H9 (cell line): ENCODE data around the gene ATRNL1. TPM values are rescaled to one million over a fixed set of nuclear protein-coding genes. Genes with fewer than 3 reads are reported as not detected.

Source experiments
- DNase-seq: peaks from one replicate; pipeline ENCODE4 v3.0.0-alpha.2; 2017
- H2AFZ ChIP-seq: one replicate; pipeline ENCODE4 v1.6.1; 2013; ENCODE audit warnings: mild to moderate bottlenecking, low read length, control low read depth, moderate library complexity
- H2AK5ac ChIP-seq: 2 replicates; pipeline ENCODE4 v1.6.1; 2013; ENCODE audit warnings: low read length, control low read depth, mixed read lengths; ENCODE audit not compliant: insufficient read length
- H2BK120ac ChIP-seq: one replicate; pipeline ENCODE4 v1.6.1; 2013; ENCODE audit warnings: low read depth, mild to moderate bottlenecking, low read length, control low read depth, inconsistent platforms; ENCODE audit not compliant: poor library complexity, severe bottlenecking
- H2BK12ac ChIP-seq: 2 replicates; pipeline ENCODE4 v1.6.1; 2013; ENCODE audit warnings: low read length, control low read depth, mixed read lengths, low read depth; ENCODE audit not compliant: insufficient read length
- H2BK15ac ChIP-seq: 2 replicates; pipeline ENCODE4 v1.6.1; 2013; ENCODE audit warnings: low read depth, low read length, control low read depth
- H2BK20ac ChIP-seq: one replicate; pipeline ENCODE4 v1.6.1; 2013; ENCODE audit warnings: low read depth, mild to moderate bottlenecking, low read length, control low read depth, inconsistent platforms; ENCODE audit not compliant: poor library complexity, severe bottlenecking
- H2BK5ac ChIP-seq: 2 replicates; pipeline ENCODE4 v1.6.1; 2013; ENCODE audit warnings: low read length, control low read depth, mixed read lengths; ENCODE audit not compliant: insufficient read length
- H3K14ac ChIP-seq: 2 replicates; pipeline ENCODE4 v1.6.1; 2013; ENCODE audit warnings: low read length, control low read depth; ENCODE audit not compliant: insufficient read depth
- H3K18ac ChIP-seq: 2 replicates; pipeline ENCODE4 v1.6.1; 2013; ENCODE audit warnings: low read depth, mild to moderate bottlenecking, mixed read lengths, low read length, control low read depth; ENCODE audit not compliant: insufficient read length
- H3K23ac ChIP-seq: 2 replicates; pipeline ENCODE4 v1.6.1; 2013; ENCODE audit warnings: low read length, control low read depth, mixed read lengths, low read depth; ENCODE audit not compliant: insufficient read length
- H3K23me2 ChIP-seq: 2 replicates; pipeline ENCODE4 v1.6.1; 2013; ENCODE audit warnings: low read depth, mild to moderate bottlenecking, mixed read lengths, low read length, control low read depth; ENCODE audit not compliant: insufficient read length, poor library complexity, severe bottlenecking
- H3K27ac ChIP-seq: 2 replicates; pipeline ENCODE4 v1.5.1; 2013; ENCODE audit warnings: low read length, control low read depth, mixed read lengths, low read depth; ENCODE audit not compliant: insufficient read length
- H3K27me3 ChIP-seq: 2 replicates; pipeline ENCODE4 v1.6.1; 2013; ENCODE audit warnings: low read length, control low read depth, inconsistent platforms; ENCODE audit not compliant: insufficient read depth
- H3K4ac ChIP-seq: 2 replicates; pipeline ENCODE4 v1.6.1; 2013; ENCODE audit warnings: low read depth, mild to moderate bottlenecking, control low read depth, inconsistent platforms, low read length, moderate library complexity
- H3K4me1 ChIP-seq: 2 replicates; pipeline ENCODE4 v1.6.1; 2013; ENCODE audit warnings: low read length, control low read depth, inconsistent platforms; ENCODE audit not compliant: insufficient read depth
- H3K4me2 ChIP-seq: 2 replicates; pipeline ENCODE4 v1.6.1; 2013; ENCODE audit warnings: low read length, control low read depth, mixed read lengths; ENCODE audit not compliant: insufficient read length, insufficient read depth
- H3K56ac ChIP-seq: 2 replicates; pipeline ENCODE4 v1.6.1; 2013; ENCODE audit warnings: low read depth, mild to moderate bottlenecking, mixed read lengths, low read length, control low read depth; ENCODE audit not compliant: insufficient read length
- H3K79me1 ChIP-seq: 2 replicates; pipeline ENCODE4 v1.6.1; 2013; ENCODE audit warnings: low read depth, mild to moderate bottlenecking, moderate library complexity, low read length, control low read depth, inconsistent platforms; ENCODE audit not compliant: insufficient read depth, poor library complexity, severe bottlenecking
- H3K79me2 ChIP-seq: 2 replicates; pipeline ENCODE4 v1.6.1; 2013; ENCODE audit warnings: low read length, control low read depth, inconsistent platforms; ENCODE audit not compliant: insufficient read depth
- H3K9ac ChIP-seq: 2 replicates; pipeline ENCODE4 v1.6.1; 2013; ENCODE audit warnings: low read length, control low read depth, mixed read lengths; ENCODE audit not compliant: insufficient read length; ENCODE audit errors: extremely low read depth
- H3K9me3 ChIP-seq: one replicate; pipeline ENCODE4 v1.6.1; 2013; ENCODE audit warnings: low read depth, low read length, inconsistent platforms; ENCODE audit not compliant: control insufficient read depth
- H3T11ph ChIP-seq: one replicate; pipeline ENCODE4 v1.6.1; 2013; ENCODE audit warnings: mild to moderate bottlenecking, low read length, control low read depth, inconsistent platforms
- H4K20me1 ChIP-seq: one replicate; pipeline ENCODE4 v1.6.1; 2013; ENCODE audit not compliant: control insufficient read depth, insufficient read length, insufficient read depth
- H4K5ac ChIP-seq: 2 replicates; pipeline ENCODE4 v1.6.1; 2013; ENCODE audit warnings: low read depth, mild to moderate bottlenecking, mixed read lengths, low read length, control low read depth; ENCODE audit not compliant: insufficient read length
- H4K8ac ChIP-seq: replicated peaks from 2 replicates; pipeline ENCODE4 v1.6.1; 2013; ENCODE audit warnings: low read length, control low read depth, mixed read lengths, low read depth; ENCODE audit not compliant: insufficient read length
- H4K91ac ChIP-seq: 2 replicates; pipeline ENCODE4 v1.6.1; 2013; ENCODE audit warnings: low read depth, mild to moderate bottlenecking, moderate library complexity, mixed read lengths, low read length, control low read depth; ENCODE audit not compliant: insufficient read length
- H3K27ac Mint-ChIP-seq, 3 experiments: 2 replicates in 2 of 3; 3 replicates in 1 of 3; pipeline ENCODE4 v1.8.0; 2020 to 2021; ENCODE audit warnings: mixed read lengths in 3 of 3, mild to moderate bottlenecking in 1 of 3, moderate library complexity in 1 of 3
- H3K27me3 Mint-ChIP-seq: 2 replicates; pipeline ENCODE4 v1.8.0; 2021; ENCODE audit warnings: low read depth, mild to moderate bottlenecking, moderate library complexity, mixed read lengths
- H3K36me3 Mint-ChIP-seq, 3 experiments: 2 replicates in 2 of 3; 3 replicates in 1 of 3; pipeline ENCODE4 v1.8.0; 2020 to 2021; ENCODE audit warnings: low read depth in 3 of 3, mixed read lengths in 3 of 3; ENCODE audit not compliant: insufficient read depth in 1 of 3
- H3K4me1 Mint-ChIP-seq, 2 experiments: 2 replicates each; pipeline ENCODE4 v1.8.0; 2020; ENCODE audit warnings: mixed read lengths in 2 of 2
- H3K4me3 Mint-ChIP-seq, 2 experiments: 2 replicates in 1 of 2; 3 replicates in 1 of 2; pipeline ENCODE4 v1.8.0; 2020 to 2021; ENCODE audit warnings: mild to moderate bottlenecking in 2 of 2, mixed read lengths in 2 of 2, moderate library complexity in 1 of 2
- H3K9me3 Mint-ChIP-seq, 2 experiments: 2 replicates in 1 of 2; 3 replicates in 1 of 2; pipeline ENCODE4 v1.8.0; 2020; ENCODE audit warnings: mild to moderate bottlenecking in 2 of 2, mixed read lengths in 2 of 2, moderate library complexity in 1 of 2
- WGBS: extraction: QIAGEN DNeasy Blood & Tissue Kit; methylation state at CpG from one replicate; pipeline ENCODE4 v1.1.7; 2013; ENCODE audit warnings: missing lambda C conversion rate, low lambda C conversion rate, mixed read lengths; ENCODE audit not compliant: insufficient read length; ENCODE audit errors: extremely low coverage; 5-methylcytosine and 5-hydroxymethylcytosine counted together
- total RNA-seq: library from RNA; stranded (reverse); gene quantifications from 2 replicates; pipeline ENCODE4 v1.2.1, GENCODE V29; 2021
- TF ChIP-seq, protein P1 (sequence below): fragments of 200-600 bp; sonication (generic); conservative IDR thresholded peaks from 3 replicates; pipeline ENCODE4 v1.8.0; 2021; ENCODE audit warnings: antibody characterized with exemption, mild to moderate bottlenecking

The ATRNL1 gene
- total RNA-seq, 1 experiment from 2014 or later = 9.2 TPM

DNA sequence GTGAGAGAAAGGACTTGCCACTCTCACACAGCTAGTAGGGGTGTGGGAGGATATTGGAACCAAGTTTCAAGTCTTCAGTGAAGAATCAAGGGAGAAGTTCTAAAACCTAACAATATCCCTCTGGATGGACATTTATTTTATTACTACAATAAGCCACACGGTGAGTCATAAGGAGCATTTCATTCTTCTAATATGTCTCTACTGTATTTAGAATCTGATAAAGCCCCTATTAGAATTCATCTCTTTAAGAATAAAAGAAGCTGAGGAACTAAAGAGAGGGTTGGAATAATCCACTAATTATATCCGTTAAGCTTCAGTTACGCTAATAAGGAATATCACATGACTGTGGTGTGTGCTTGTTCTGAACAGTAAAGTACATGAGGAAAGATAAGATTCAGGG is 40.9 kb upstream of the ATRNL1 start:
- Mint-ChIP-seq H3K4me1 (peaks cover 30 to 46% of the 10 kb centered on the region in 2 experiments), H3K36me3 (no peaks in the 10 kb centered on the region), H3K9me3 (no peaks in the 10 kb centered on the region), H3K27ac (no peak overlapping the region), H3K27me3 (no peaks in the 10 kb centered on the region), H3K4me3 (no peak overlapping the region)
- WGBS = no CpG with 5 or more reads among the region's 3 CpGs
- no peak overlapping the region for H3K56ac ChIP-seq
- no peaks in the 10 kb centered on the region for H4K20me1 ChIP-seq
- no peak for DNase-seq
- no peaks in the 10 kb centered on the region for H3K79me2 ChIP-seq
- no peak overlapping the region for H2BK20ac ChIP-seq
- H2BK5ac ChIP-seq = no peak overlapping the region
- H2AFZ ChIP-seq = no peak overlapping the region
- H3T11ph ChIP-seq = no peak overlapping the region
- H3K27me3 ChIP-seq = no peaks in the 10 kb centered on the region
- H2BK120ac ChIP-seq = no peak overlapping the region
- no peak overlapping the region for H3K27ac ChIP-seq
- no peak overlapping the region for H2BK15ac ChIP-seq
- H2BK12ac ChIP-seq = no peak overlapping the region
- peaks cover 2% of the 10 kb centered on the region for H3K4me1 ChIP-seq
- H3K79me1 ChIP-seq = no peaks in the 10 kb centered on the region
- TF ChIP-seq, protein P1, sequence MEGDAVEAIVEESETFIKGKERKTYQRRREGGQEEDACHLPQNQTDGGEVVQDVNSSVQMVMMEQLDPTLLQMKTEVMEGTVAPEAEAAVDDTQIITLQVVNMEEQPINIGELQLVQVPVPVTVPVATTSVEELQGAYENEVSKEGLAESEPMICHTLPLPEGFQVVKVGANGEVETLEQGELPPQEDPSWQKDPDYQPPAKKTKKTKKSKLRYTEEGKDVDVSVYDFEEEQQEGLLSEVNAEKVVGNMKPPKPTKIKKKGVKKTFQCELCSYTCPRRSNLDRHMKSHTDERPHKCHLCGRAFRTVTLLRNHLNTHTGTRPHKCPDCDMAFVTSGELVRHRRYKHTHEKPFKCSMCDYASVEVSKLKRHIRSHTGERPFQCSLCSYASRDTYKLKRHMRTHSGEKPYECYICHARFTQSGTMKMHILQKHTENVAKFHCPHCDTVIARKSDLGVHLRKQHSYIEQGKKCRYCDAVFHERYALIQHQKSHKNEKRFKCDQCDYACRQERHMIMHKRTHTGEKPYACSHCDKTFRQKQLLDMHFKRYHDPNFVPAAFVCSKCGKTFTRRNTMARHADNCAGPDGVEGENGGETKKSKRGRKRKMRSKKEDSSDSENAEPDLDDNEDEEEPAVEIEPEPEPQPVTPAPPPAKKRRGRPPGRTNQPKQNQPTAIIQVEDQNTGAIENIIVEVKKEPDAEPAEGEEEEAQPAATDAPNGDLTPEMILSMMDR = no peak
- H3K14ac ChIP-seq = no peak overlapping the region
- H3K23ac ChIP-seq = no peak overlapping the region
- no peak overlapping the region for H3K18ac ChIP-seq
- H2AK5ac ChIP-seq = no peak overlapping the region
- no peak overlapping the region for H3K4me2 ChIP-seq
- no peaks in the 10 kb centered on the region for H3K9me3 ChIP-seq
- no peak overlapping the region for H4K91ac ChIP-seq
- H4K8ac ChIP-seq = no peak overlapping the region
- H4K5ac ChIP-seq = no peak overlapping the region
- no peak overlapping the region for H3K9ac ChIP-seq
- no peaks in the 10 kb centered on the region for H3K23me2 ChIP-seq
- H3K4ac ChIP-seq = no peak overlapping the region
